Endothelial cell (in vitro differentiated cells): ENCODE measurements around the gene NOSIP. TPM values are rescaled to one million over a fixed set of nuclear protein-coding genes. Genes with fewer than 3 reads are reported as not detected.

Source experiments
- DNase-seq: peaks from one replicate; pipeline ENCODE4 v3.0.0; 2021; ENCODE audit warnings: low spot score
- H3K27ac Mint-ChIP-seq: one replicate; pipeline ENCODE4 v1.8.0; 2021; ENCODE audit warnings: mixed read lengths, inconsistent platforms; ENCODE audit not compliant: unreplicated experiment
- H3K27me3 Mint-ChIP-seq: one replicate; pipeline ENCODE4 v1.8.0; 2021; ENCODE audit warnings: mild to moderate bottlenecking, moderate library complexity, mixed read lengths, inconsistent platforms; ENCODE audit not compliant: unreplicated experiment
- H3K36me3 Mint-ChIP-seq: one replicate; pipeline ENCODE4 v1.8.0; 2021; ENCODE audit warnings: mild to moderate bottlenecking, low read depth, mixed read lengths, inconsistent platforms; ENCODE audit not compliant: unreplicated experiment
- H3K4me1 Mint-ChIP-seq: one replicate; pipeline ENCODE4 v1.8.0; 2021; ENCODE audit warnings: mild to moderate bottlenecking, mixed read lengths, inconsistent platforms; ENCODE audit not compliant: unreplicated experiment
- H3K4me3 Mint-ChIP-seq: one replicate; pipeline ENCODE4 v1.8.0; 2021; ENCODE audit warnings: mild to moderate bottlenecking, mixed read lengths, inconsistent platforms; ENCODE audit not compliant: unreplicated experiment
- H3K9me3 Mint-ChIP-seq: one replicate; pipeline ENCODE4 v1.8.0; 2021; ENCODE audit warnings: mixed read lengths, inconsistent platforms; ENCODE audit not compliant: unreplicated experiment
- total RNA-seq: library from RNA; stranded (reverse); fragmentation: NEBNext Ultra II Directional; extraction: Animal tissue kit (Norgen Biotek cat#: 25700); gene quantifications from one replicate; pipeline ENCODE4 v1.2.1, GENCODE V29; 2021; ENCODE audit not compliant: unreplicated experiment
- TF ChIP-seq, protein P1 (sequence below): fragments of 200-600 bp; sonication (generic); IDR thresholded peaks from one replicate; pipeline ENCODE4 v1.5.0; 2021; ENCODE audit warnings: antibody characterized with exemption; ENCODE audit not compliant: unreplicated experiment

The NOSIP gene
- total RNA-seq, 1 donor from 2014 or later = 76.3 TPM

DNA sequence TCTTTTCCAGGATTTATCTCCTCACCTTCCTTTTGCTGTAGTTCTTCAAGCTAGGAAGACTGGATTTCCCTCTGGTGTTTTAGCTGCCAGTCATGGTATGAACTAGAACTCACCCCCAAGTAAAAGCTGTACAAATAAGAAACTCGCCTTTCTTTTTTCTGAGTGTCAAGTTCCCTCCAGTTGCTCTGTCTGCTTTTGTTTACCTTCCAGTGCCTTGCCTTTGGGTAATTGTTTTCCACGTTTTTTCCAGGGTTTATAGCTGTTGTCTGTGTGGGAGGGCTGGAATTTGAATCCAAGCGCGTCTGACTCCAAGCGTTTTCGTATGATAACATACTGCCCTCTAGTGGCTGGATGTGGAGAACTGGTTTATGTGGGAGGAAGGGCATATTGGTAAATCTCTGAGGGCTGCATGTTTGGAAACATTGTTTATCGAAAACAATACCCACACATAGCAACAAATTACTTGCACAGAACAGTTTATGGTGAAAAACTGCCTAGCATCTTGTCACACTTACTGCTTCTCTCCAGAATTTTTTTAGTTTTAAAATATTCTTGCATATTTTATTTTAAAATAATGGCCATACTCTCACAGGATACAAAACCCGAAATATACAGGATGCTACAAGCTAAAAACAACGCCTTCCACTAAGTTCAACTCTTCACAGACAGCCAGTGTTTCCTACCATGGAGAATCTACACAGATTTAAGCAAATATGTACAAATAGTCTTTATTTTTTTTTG lies 33.4 kb downstream of the NOSIP start:
- TF ChIP-seq, protein P1, sequence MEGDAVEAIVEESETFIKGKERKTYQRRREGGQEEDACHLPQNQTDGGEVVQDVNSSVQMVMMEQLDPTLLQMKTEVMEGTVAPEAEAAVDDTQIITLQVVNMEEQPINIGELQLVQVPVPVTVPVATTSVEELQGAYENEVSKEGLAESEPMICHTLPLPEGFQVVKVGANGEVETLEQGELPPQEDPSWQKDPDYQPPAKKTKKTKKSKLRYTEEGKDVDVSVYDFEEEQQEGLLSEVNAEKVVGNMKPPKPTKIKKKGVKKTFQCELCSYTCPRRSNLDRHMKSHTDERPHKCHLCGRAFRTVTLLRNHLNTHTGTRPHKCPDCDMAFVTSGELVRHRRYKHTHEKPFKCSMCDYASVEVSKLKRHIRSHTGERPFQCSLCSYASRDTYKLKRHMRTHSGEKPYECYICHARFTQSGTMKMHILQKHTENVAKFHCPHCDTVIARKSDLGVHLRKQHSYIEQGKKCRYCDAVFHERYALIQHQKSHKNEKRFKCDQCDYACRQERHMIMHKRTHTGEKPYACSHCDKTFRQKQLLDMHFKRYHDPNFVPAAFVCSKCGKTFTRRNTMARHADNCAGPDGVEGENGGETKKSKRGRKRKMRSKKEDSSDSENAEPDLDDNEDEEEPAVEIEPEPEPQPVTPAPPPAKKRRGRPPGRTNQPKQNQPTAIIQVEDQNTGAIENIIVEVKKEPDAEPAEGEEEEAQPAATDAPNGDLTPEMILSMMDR = peak; percentile 86
- no peaks in the 10 kb centered on the region for H3K9me3 Mint-ChIP-seq
- DNase-seq = peak; percentile 77
- peak overlapping the region; percentile 61 for H3K27ac Mint-ChIP-seq
- H3K36me3 Mint-ChIP-seq = peaks cover 7% of the 10 kb centered on the region
- peaks cover 3% of the 10 kb centered on the region for H3K27me3 Mint-ChIP-seq
- H3K4me1 Mint-ChIP-seq = peaks cover 7% of the 10 kb centered on the region
- no peak overlapping the region for H3K4me3 Mint-ChIP-seq

GRCh38 chr19:49544154-49544553 lies 36.2 kb downstream of the NOSIP start:
- H3K4me3 Mint-ChIP-seq = peak overlapping the region; percentile 48
- TF ChIP-seq, protein P1 = no peak
- peaks cover 12% of the 10 kb centered on the region for H3K36me3 Mint-ChIP-seq
- peaks cover 4% of the 10 kb centered on the region for H3K27me3 Mint-ChIP-seq
- no peaks in the 10 kb centered on the region for H3K9me3 Mint-ChIP-seq
- no peak for DNase-seq
- no peak overlapping the region for H3K27ac Mint-ChIP-seq
- H3K4me1 Mint-ChIP-seq = peaks cover 3% of the 10 kb centered on the region

DNA sequence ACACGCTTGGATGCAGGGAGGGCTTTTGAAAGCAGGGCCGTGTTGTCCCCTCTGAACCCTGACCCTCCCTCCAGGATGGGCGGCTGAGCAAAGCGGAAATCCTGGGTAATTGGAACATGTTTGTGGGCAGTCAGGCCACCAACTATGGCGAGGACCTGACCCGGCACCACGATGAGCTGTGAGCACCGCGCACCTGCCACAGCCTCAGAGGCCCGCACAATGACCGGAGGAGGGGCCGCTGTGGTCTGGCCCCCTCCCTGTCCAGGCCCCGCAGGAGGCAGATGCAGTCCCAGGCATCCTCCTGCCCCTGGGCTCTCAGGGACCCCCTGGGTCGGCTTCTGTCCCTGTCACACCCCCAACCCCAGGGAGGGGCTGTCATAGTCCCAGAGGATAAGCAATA lies 37.3 kb downstream of the NOSIP start:
- no peak overlapping the region for H3K4me3 Mint-ChIP-seq
- peaks cover 12% of the 10 kb centered on the region for H3K36me3 Mint-ChIP-seq
- H3K27me3 Mint-ChIP-seq = peaks cover 2% of the 10 kb centered on the region
- TF ChIP-seq, protein P1 = no peak
- no peaks in the 10 kb centered on the region for H3K9me3 Mint-ChIP-seq
- H3K27ac Mint-ChIP-seq = no peak overlapping the region
- peaks cover 3% of the 10 kb centered on the region for H3K4me1 Mint-ChIP-seq
- no peak for DNase-seq

- DNase-seq = no peak
- Mint-ChIP-seq H3K4me1 (peaks cover 3% of the 10 kb centered on the region), H3K27me3 (peaks cover 2% of the 10 kb centered on the region), H3K36me3 (peaks cover 12% of the 10 kb centered on the region), H3K9me3 (no peaks in the 10 kb centered on the region), H3K27ac (no peak overlapping the region), H3K4me3 (peak overlapping the region; percentile 10)
- TF ChIP-seq, protein P1 = no peak
These were observed 37.9 kb downstream of the NOSIP start for GRCh38 chr19:49542446-49542845.

DNA sequence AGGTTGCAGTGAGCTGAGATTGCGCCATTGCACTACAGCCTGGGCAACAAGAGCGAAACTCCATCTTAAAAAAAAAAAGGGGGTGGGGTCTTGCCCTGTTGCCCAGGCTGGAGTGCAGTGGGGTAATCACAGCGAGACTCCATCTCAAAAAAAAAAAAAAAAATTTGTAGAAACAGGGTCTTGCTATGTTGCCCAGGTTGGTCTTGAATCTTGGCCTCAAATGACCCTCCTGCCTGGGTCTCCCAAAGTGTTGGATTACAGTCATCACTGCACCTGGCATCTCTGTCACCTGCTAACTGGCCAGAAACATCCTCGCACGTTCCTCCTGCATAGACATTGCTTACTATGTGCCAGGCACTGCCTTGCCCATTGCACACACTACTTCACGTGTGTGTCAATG lies 38.4 kb downstream of the NOSIP start:
- H3K27ac Mint-ChIP-seq = no peak overlapping the region
- H3K4me1 Mint-ChIP-seq = peaks cover 2% of the 10 kb centered on the region
- H3K9me3 Mint-ChIP-seq = no peaks in the 10 kb centered on the region
- peaks cover 2% of the 10 kb centered on the region for H3K27me3 Mint-ChIP-seq
- peak overlapping the region; percentile 10 for H3K4me3 Mint-ChIP-seq
- TF ChIP-seq, protein P1 = no peak
- DNase-seq = no peak
- peaks cover 12% of the 10 kb centered on the region for H3K36me3 Mint-ChIP-seq
